ENCODE results near the gene SUSD4. TPM values are rescaled to one million over a fixed set of nuclear protein-coding genes. Genes with fewer than 3 reads are reported as not detected.

Gene SUSD4
- total RNA-seq, 2 experiments from 2014 or later = 0.17 TPM; not detected in 1

- no peak for ATAC-seq (ENCODE audit: low read depth)
- no peaks in the 10 kb centered on the region for H3K36me3 Mint-ChIP-seq
- no peaks in the 10 kb centered on the region for H3K4me1 Mint-ChIP-seq
- peaks cover 11% of the 10 kb centered on the region for H3K27me3 Mint-ChIP-seq
- POLR2A ChIA-PET = no interaction called here
- no peaks in the 10 kb centered on the region for H3K9me3 Mint-ChIP-seq
- no peak overlapping the region for H3K4me3 Mint-ChIP-seq
- DNase-seq = no peak
- H3K27ac Mint-ChIP-seq = no peak overlapping the region
Measured at GRCh38 chr1:223331301-223331700, 32.7 kb downstream of the SUSD4 start.

GRCh38 chr1:223330466-223330865 is 33.5 kb downstream of the SUSD4 start:
- DNase-seq (no peak), ATAC-seq (ENCODE audit: low read depth) (no peak)
- Mint-ChIP-seq H3K36me3 (no peaks in the 10 kb centered on the region), H3K27me3 (peaks cover 15% of the 10 kb centered on the region), H3K9me3 (no peaks in the 10 kb centered on the region), H3K4me1 (no peaks in the 10 kb centered on the region), H3K4me3 (no peak overlapping the region), H3K27ac (no peak overlapping the region)
- POLR2A ChIA-PET = no interaction called here

GRCh38 chr1:223329664-223330415 is 34.1 kb downstream of the SUSD4 start:
- H3K27ac Mint-ChIP-seq = no peak overlapping the region
- peaks cover 15% of the 10 kb centered on the region for H3K27me3 Mint-ChIP-seq
- ATAC-seq (ENCODE audit: low read depth) = no peak
- no peak overlapping the region for H3K4me3 Mint-ChIP-seq
- no peaks in the 10 kb centered on the region for H3K36me3 Mint-ChIP-seq
- POLR2A ChIA-PET = no interaction called here
- no peaks in the 10 kb centered on the region for H3K4me1 Mint-ChIP-seq
- DNase-seq = no peak
- H3K9me3 Mint-ChIP-seq = no peaks in the 10 kb centered on the region

- Mint-ChIP-seq H3K27me3 (peaks cover 12% of the 10 kb centered on the region), H3K9me3 (no peaks in the 10 kb centered on the region), H3K27ac (no peak overlapping the region), H3K4me1 (no peaks in the 10 kb centered on the region), H3K4me3 (no peak overlapping the region), H3K36me3 (no peaks in the 10 kb centered on the region)
- DNase-seq = no peak
- POLR2A ChIA-PET = no interaction called here
- no peak for ATAC-seq (ENCODE audit: low read depth)
Measured at GRCh38 chr1:223329252-223329651, 34.7 kb downstream of the SUSD4 start.

- H3K36me3 Mint-ChIP-seq = no peaks in the 10 kb centered on the region
- no peaks in the 10 kb centered on the region for H3K9me3 Mint-ChIP-seq
- DNase-seq (no peak), ATAC-seq (ENCODE audit: low read depth) (no peak)
- POLR2A ChIA-PET = no interaction called here
- H3K27ac Mint-ChIP-seq = no peak overlapping the region
- peaks cover 10% of the 10 kb centered on the region for H3K27me3 Mint-ChIP-seq
- H3K4me1 Mint-ChIP-seq = peaks cover 7% of the 10 kb centered on the region
- no peak overlapping the region for H3K4me3 Mint-ChIP-seq
Measured at GRCh38 chr1:223328566-223328965, 35.4 kb downstream of the SUSD4 start.

- Mint-ChIP-seq H3K4me3 (no peak overlapping the region), H3K36me3 (no peaks in the 10 kb centered on the region), H3K27me3 (peaks cover 10% of the 10 kb centered on the region), H3K4me1 (peaks cover 14% of the 10 kb centered on the region), H3K27ac (no peak overlapping the region), H3K9me3 (no peaks in the 10 kb centered on the region)
- POLR2A ChIA-PET = no interaction called here
- DNase-seq = no peak
- no peak for ATAC-seq (ENCODE audit: low read depth)
Measured at GRCh38 chr1:223326776-223327175, 37.2 kb downstream of the SUSD4 start.

- H3K4me1 Mint-ChIP-seq = peaks cover 14% of the 10 kb centered on the region
- H3K4me3 Mint-ChIP-seq = peak overlapping the region; percentile 31
- H3K27me3 Mint-ChIP-seq = peaks cover 10% of the 10 kb centered on the region
- DNase-seq (no peak), ATAC-seq (ENCODE audit: low read depth) (no peak)
- no peak overlapping the region for H3K27ac Mint-ChIP-seq
- H3K9me3 Mint-ChIP-seq = no peaks in the 10 kb centered on the region
- no peaks in the 10 kb centered on the region for H3K36me3 Mint-ChIP-seq
- POLR2A ChIA-PET = no interaction called here
Measured at GRCh38 chr1:223323491-223324484, 40.2 kb downstream of the SUSD4 start.

- Mint-ChIP-seq H3K4me1 (peaks cover 14% of the 10 kb centered on the region), H3K9me3 (no peaks in the 10 kb centered on the region), H3K27ac (no peak overlapping the region), H3K27me3 (peaks cover 6% of the 10 kb centered on the region), H3K4me3 (no peak overlapping the region), H3K36me3 (no peaks in the 10 kb centered on the region)
- ATAC-seq (ENCODE audit: low read depth) = no peak
- no peak for DNase-seq
- POLR2A ChIA-PET = interaction anchor here (0.6 kb wide), 1 partner anchor 739 kb away, joined by 3 read pairs; no protein-coding TSS in a partner anchor
Measured at GRCh38 chr1:223322868-223323267, 41.1 kb downstream of the SUSD4 start.

- DNase-seq (no peak), ATAC-seq (ENCODE audit: low read depth) (no peak)
- POLR2A ChIA-PET = no interaction called here
- Mint-ChIP-seq H3K27ac (no peak overlapping the region), H3K4me3 (no peak overlapping the region), H3K4me1 (peaks cover 14% of the 10 kb centered on the region), H3K36me3 (no peaks in the 10 kb centered on the region), H3K27me3 (peaks cover 5% of the 10 kb centered on the region), H3K9me3 (peaks cover 1% of the 10 kb centered on the region)
Measured at GRCh38 chr1:223320959-223321358, 43.0 kb downstream of the SUSD4 start.

- no peak for ATAC-seq (ENCODE audit: low read depth)
- DNase-seq = no peak
- no peak overlapping the region for H3K4me3 Mint-ChIP-seq
- H3K9me3 Mint-ChIP-seq = peaks cover 1% of the 10 kb centered on the region
- peaks cover 14% of the 10 kb centered on the region for H3K4me1 Mint-ChIP-seq
- H3K27me3 Mint-ChIP-seq = no peaks in the 10 kb centered on the region
- POLR2A ChIA-PET = no interaction called here
- H3K27ac Mint-ChIP-seq = no peak overlapping the region
- no peaks in the 10 kb centered on the region for H3K36me3 Mint-ChIP-seq
Measured at GRCh38 chr1:223319905-223320580, 43.9 kb downstream of the SUSD4 start.

GRCh38 chr1:223319398-223319797 is 44.6 kb downstream of the SUSD4 start:
- DNase-seq = no peak
- H3K36me3 Mint-ChIP-seq = no peaks in the 10 kb centered on the region
- POLR2A ChIA-PET = no interaction called here
- H3K4me3 Mint-ChIP-seq = no peak overlapping the region
- no peaks in the 10 kb centered on the region for H3K27me3 Mint-ChIP-seq
- H3K4me1 Mint-ChIP-seq = peaks cover 14% of the 10 kb centered on the region
- no peak overlapping the region for H3K27ac Mint-ChIP-seq
- peaks cover 1% of the 10 kb centered on the region for H3K9me3 Mint-ChIP-seq
- no peak for ATAC-seq (ENCODE audit: low read depth)

- Mint-ChIP-seq H3K27me3 (no peaks in the 10 kb centered on the region), H3K36me3 (no peaks in the 10 kb centered on the region), H3K9me3 (peaks cover 1% of the 10 kb centered on the region), H3K4me3 (no peak overlapping the region), H3K4me1 (no peaks in the 10 kb centered on the region), H3K27ac (no peak overlapping the region)
- DNase-seq = no peak
- no peak for ATAC-seq (ENCODE audit: low read depth)
- POLR2A ChIA-PET = no interaction called here
Measured at GRCh38 chr1:223316082-223316481, 47.9 kb downstream of the SUSD4 start.

GRCh38 chr1:223315665-223316064 is 48.3 kb downstream of the SUSD4 start:
- Mint-ChIP-seq H3K36me3 (no peaks in the 10 kb centered on the region), H3K27me3 (no peaks in the 10 kb centered on the region), H3K4me3 (no peak overlapping the region), H3K4me1 (no peaks in the 10 kb centered on the region), H3K27ac (no peak overlapping the region), H3K9me3 (peaks cover 1% of the 10 kb centered on the region)
- DNase-seq (no peak), ATAC-seq (ENCODE audit: low read depth) (no peak)
- POLR2A ChIA-PET = no interaction called here

All from activated naive CD8-positive, alpha-beta T cell treated with anti-CD3 and anti-CD28 coated beads, Interleukin-2, amount 10 ng/mL, durations not matched to agents 7 days and 5 days (primary cell).